PC-9 (cell line): ENCODE measurements around the gene PER1. TPM values are rescaled to one million over a fixed set of nuclear protein-coding genes. Genes with fewer than 3 reads are reported as not detected.

Experiments
- BruUV-seq: library from RNA; stranded (reverse); fragments of 400-500 nt; replicated peaks from 2 replicates; lab custom pipeline; 2021; lab: Mats Ljungman, UMichigan
- CTCF ChIA-PET: fragments of 300-600 bp; sonication (Branson Sonifier 250); formaldehyde crosslinking; loops from one replicate; lab custom pipeline; 2022; ENCODE audit warnings: antibody characterized with exemption; lab: Charles Lee
- POLR2A ChIA-PET: fragments of 300-600 bp; sonication (Branson Sonifier 250); formaldehyde crosslinking; loops from one replicate; lab custom pipeline; 2022; ENCODE audit warnings: antibody characterized with exemption; ENCODE audit not compliant: unreplicated experiment; lab: Charles Lee
- DNase-seq, 2 experiments: peaks; one replicate each; pipeline versions ENCODE4 v3.0.0 to v3.0.0-alpha.2; 2015 to 2022; ENCODE audit warnings: mixed read lengths in 1 of 2
- H2AFZ ChIP-seq: fragments of 200-600 bp; sonication (generic); 2 replicates; pipeline ENCODE4 v1.8.1; 2017; ENCODE audit warnings: antibody characterized with exemption
- H3F3A ChIP-seq: fragments of 200-600 bp; sonication (generic); 2 replicates; pipeline ENCODE4 v1.8.1; 2017; ENCODE audit warnings: antibody characterized with exemption, mild to moderate bottlenecking, low read depth; ENCODE audit not compliant: insufficient read depth
- H3K27ac ChIP-seq: fragments of 200-600 bp; sonication (generic); 2 replicates; pipeline ENCODE4 v1.6.1; 2016; ENCODE audit warnings: mixed run types
- H3K27me3 ChIP-seq: fragments of 200-600 bp; sonication (generic); 2 replicates; pipeline ENCODE4 v1.6.1; 2016; ENCODE audit warnings: low read depth, mixed run types; ENCODE audit not compliant: insufficient read depth
- H3K36me3 ChIP-seq: fragments of 200-600 bp; sonication (generic); 2 replicates; pipeline ENCODE4 v1.6.1; 2016; ENCODE audit warnings: low read depth, mixed run types
- H3K4me1 ChIP-seq: fragments of 200-600 bp; sonication (generic); replicated peaks from 2 replicates; pipeline ENCODE4 v1.6.1; 2016; ENCODE audit warnings: mixed run types; ENCODE audit not compliant: insufficient read depth
- H3K4me2 ChIP-seq: fragments of 200-600 bp; sonication (generic); 2 replicates; pipeline ENCODE4 v1.6.1; 2017; ENCODE audit warnings: mixed run types
- H3K4me3 ChIP-seq: fragments of 200-600 bp; sonication (generic); 2 replicates; pipeline ENCODE4 v1.6.1; 2016; ENCODE audit warnings: mixed run types
- H3K79me2 ChIP-seq: fragments of 200-600 bp; sonication (generic); 2 replicates; pipeline ENCODE4 v1.6.1; 2017; ENCODE audit warnings: low read depth, mixed run types
- H3K9me2 ChIP-seq: fragments of 200-600 bp; sonication (generic); 2 replicates; pipeline ENCODE4 v1.8.1; 2017; ENCODE audit warnings: mild to moderate bottlenecking; ENCODE audit not compliant: insufficient read depth
- H3K9me3 ChIP-seq: fragments of 200-600 bp; sonication (generic); 2 replicates; pipeline ENCODE4 v1.8.1; 2016; ENCODE audit warnings: low read depth; ENCODE audit not compliant: insufficient read depth
- H4K20me1 ChIP-seq: fragments of 200-600 bp; sonication (generic); 2 replicates; pipeline ENCODE4 v1.8.1; 2017; ENCODE audit not compliant: insufficient read depth
- EZH2 ChIP-seq: fragments of 200-600 bp; sonication (generic); IDR thresholded peaks from 2 replicates; pipeline ENCODE4 v1.8.0; 2017; ENCODE audit warnings: antibody characterized with exemption, low read depth
- intact Hi-C: fragments of 100-400 bp; cut with micrococcal nuclease; formaldehyde crosslinking; loops from one replicate; pipeline ENCODE4 v1.10.0; 2022; ENCODE audit not compliant: unreplicated experiment
- total RNA-seq: library from RNA; stranded (reverse); gene quantifications from 2 replicates; pipeline ENCODE4 v1.2.3, GENCODE V29; 2021
- TF ChIP-seq, protein P1 (sequence below): fragments of 200-600 bp; sonication (generic); conservative IDR thresholded peaks from 2 replicates; pipeline ENCODE4 v1.6.1; 2017; ENCODE audit warnings: mixed run types, antibody characterized with exemption, mild to moderate bottlenecking, moderate library complexity

Gene PER1
- total RNA-seq, 1 experiment from 2014 or later: 60.2 TPM

DNA sequence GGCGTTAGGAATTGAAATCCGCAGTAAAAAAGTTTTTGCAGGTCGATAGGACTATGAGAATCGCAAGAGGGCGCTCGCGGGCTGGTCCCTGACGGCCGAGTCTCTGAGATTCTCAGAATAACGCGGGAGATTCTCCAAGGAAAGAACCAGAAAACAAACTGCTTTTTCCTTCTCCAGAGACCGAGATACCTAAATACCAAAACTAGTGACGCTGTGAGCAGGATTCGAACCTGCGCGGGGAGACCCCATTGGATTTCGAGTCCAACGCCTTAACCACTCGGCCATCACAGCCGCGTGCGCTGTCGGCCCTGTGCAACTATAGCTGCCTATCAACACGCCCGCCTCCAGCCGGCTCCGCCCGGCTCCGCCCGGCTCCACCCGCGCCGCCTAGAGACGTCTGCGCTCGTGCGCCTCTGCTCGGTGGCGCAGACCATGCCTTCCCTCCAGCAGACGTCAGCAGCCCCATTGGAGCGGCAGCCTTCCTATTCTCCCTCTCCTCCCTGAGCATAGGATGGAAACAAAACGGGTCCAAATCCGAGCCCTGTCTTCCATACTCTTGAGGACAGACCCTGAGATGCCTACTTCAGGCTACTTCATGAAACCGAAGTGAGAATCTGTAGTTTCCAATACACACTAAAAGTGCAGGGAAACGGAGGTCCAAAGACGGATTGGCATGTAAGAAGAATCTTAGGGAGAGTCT lies 13.4 kb downstream of the PER1 start:
- no peaks in the 10 kb centered on the region for H3K79me2 ChIP-seq
- H3K27me3 ChIP-seq: no peaks in the 10 kb centered on the region
- no peaks in the 10 kb centered on the region for H4K20me1 ChIP-seq
- H3F3A ChIP-seq: peaks cover 22% of the 10 kb centered on the region; the same call in 1 of the 2 replicates
- intact Hi-C loops: loop anchor here (1.0 to 5.0 kb wide), 6 partner anchors 13 to 83 kb away; no protein-coding TSS in a partner anchor
- ChIA-PET CTCF (interaction anchor here (0.6 to 2.5 kb wide), 4 partner anchors 12 to 371 kb away, joined by 3 to 11 read pairs (median 6); no protein-coding TSS in a partner anchor), POLR2A (interaction anchor here (0.5 kb wide), 1 partner anchor 72 kb away, joined by 10 read pairs; the partner anchor contains the start of gene AURKB)
- peak overlapping the region; percentile 97 for H3K4me2 ChIP-seq
- no peaks in the 10 kb centered on the region for H3K9me3 ChIP-seq
- peaks cover 14% of the 10 kb centered on the region for H3K4me1 ChIP-seq
- peak overlapping the region; percentile 69 for H3K27ac ChIP-seq
- TF ChIP-seq EZH2: no peak
- TF ChIP-seq, protein P1, sequence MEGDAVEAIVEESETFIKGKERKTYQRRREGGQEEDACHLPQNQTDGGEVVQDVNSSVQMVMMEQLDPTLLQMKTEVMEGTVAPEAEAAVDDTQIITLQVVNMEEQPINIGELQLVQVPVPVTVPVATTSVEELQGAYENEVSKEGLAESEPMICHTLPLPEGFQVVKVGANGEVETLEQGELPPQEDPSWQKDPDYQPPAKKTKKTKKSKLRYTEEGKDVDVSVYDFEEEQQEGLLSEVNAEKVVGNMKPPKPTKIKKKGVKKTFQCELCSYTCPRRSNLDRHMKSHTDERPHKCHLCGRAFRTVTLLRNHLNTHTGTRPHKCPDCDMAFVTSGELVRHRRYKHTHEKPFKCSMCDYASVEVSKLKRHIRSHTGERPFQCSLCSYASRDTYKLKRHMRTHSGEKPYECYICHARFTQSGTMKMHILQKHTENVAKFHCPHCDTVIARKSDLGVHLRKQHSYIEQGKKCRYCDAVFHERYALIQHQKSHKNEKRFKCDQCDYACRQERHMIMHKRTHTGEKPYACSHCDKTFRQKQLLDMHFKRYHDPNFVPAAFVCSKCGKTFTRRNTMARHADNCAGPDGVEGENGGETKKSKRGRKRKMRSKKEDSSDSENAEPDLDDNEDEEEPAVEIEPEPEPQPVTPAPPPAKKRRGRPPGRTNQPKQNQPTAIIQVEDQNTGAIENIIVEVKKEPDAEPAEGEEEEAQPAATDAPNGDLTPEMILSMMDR: peak; percentile 78
- peak overlapping the region; percentile 78 for H3K4me3 ChIP-seq
- H2AFZ ChIP-seq: peak overlapping the region; percentile 79
- DNase-seq: peak; percentile 92 to 99
- H3K36me3 ChIP-seq: no peaks in the 10 kb centered on the region
- BruUV-seq: no TSS peak
- no peaks in the 10 kb centered on the region for H3K9me2 ChIP-seq

DNA sequence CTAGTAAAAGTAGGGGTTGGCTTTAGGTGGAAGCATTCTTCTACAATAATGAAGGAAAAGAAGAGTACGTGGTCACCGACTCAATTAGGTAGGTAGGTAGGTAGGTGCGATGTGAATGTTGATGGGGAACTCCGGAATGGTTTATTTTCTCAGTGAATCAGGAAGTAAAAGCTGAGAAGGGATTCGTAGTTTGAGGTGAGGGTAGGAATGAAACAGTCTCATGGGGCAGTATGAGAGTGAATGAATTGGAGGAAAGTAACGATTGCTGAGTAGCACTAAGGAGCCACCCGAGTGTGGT lies 13.9 kb downstream of the PER1 start:
- Histone ChIP-seq H4K20me1 (no peaks in the 10 kb centered on the region), H3K9me3 (no peaks in the 10 kb centered on the region), H3K9me2 (no peaks in the 10 kb centered on the region), H2AFZ (peak overlapping the region; percentile 96), H3K4me3 (peak overlapping the region; percentile 57), H3F3A (peaks cover 23% of the 10 kb centered on the region; the same call in 1 of the 2 replicates), H3K79me2 (no peaks in the 10 kb centered on the region), H3K4me2 (peak overlapping the region; percentile 97), H3K27me3 (no peaks in the 10 kb centered on the region), H3K27ac (peak overlapping the region; percentile 46; the same call in 1 of the 2 replicates), H3K4me1 (peaks cover 14% of the 10 kb centered on the region), H3K36me3 (no peaks in the 10 kb centered on the region)
- ChIA-PET POLR2A (interaction anchor here (0.5 to 0.7 kb wide), 3 partner anchors 52 to 206 kb away, joined by 3 to 10 read pairs (median 9); partner anchors contain the start of gene AURKB), CTCF (interaction anchor here (0.6 to 2.5 kb wide), 4 partner anchors 13 to 43 kb away, joined by 3 to 11 read pairs (median 7); no protein-coding TSS in a partner anchor)
- intact Hi-C loops: loop anchor here (1.0 to 5.0 kb wide), 6 partner anchors 12 to 84 kb away; no protein-coding TSS in a partner anchor
- no TSS peak for BruUV-seq
- no peak for DNase-seq
- TF ChIP-seq EZH2: no peak
- TF ChIP-seq, protein P1: no peak

DNA sequence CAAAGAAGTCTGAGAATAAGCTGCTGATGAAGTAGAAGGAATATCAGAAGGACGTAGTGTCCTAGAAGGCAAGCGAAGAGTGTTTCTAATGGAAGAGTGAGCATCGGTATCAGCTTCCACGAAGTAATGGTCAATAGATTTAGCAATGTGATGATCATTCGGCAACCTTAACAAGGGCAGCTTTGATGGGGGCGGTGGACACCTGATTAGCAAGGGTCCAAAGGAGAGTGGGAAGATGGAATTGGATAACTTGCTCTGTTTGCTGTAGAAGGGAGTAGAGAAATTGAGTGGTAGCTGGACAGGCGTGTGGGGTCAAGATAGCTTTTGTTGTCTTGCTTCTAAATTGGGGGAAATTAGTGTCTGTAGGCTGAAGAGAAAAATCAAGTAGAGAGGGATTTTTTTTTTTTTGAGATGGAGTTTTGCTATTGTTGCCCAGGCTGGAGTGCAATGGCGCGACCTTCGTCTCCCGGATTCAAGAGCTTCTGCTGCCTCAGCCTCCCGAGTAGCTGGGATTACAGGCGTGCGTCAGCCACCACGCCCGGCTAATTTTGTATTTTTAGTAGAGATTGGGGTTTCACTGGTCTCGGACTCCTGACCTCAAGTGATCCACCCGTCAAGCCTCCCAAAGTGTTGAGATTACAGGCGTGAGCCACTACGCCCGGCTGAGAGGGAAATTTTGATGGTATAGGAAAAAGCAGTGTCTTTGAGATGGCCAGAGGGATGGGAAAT lies 14.4 kb downstream of the PER1 start:
- no peak for DNase-seq
- Histone ChIP-seq H2AFZ (peak overlapping the region; percentile 96), H3K4me3 (peak overlapping the region; percentile 57), H3K27me3 (no peaks in the 10 kb centered on the region), H3K9me3 (no peaks in the 10 kb centered on the region), H3K36me3 (no peaks in the 10 kb centered on the region), H3K4me1 (peaks cover 14% of the 10 kb centered on the region), H3K27ac (peak overlapping the region; percentile 46; the same call in 1 of the 2 replicates), H3K79me2 (no peaks in the 10 kb centered on the region), H3K4me2 (peak overlapping the region; percentile 97), H3K9me2 (no peaks in the 10 kb centered on the region), H4K20me1 (no peaks in the 10 kb centered on the region), H3F3A (peaks cover 23% of the 10 kb centered on the region; the same call in 1 of the 2 replicates)
- TF ChIP-seq EZH2: no peak
- TF ChIP-seq, protein P1: no peak
- ChIA-PET CTCF (interaction anchor here (0.6 to 2.5 kb wide), 5 partner anchors 18 to 163 kb away, joined by 3 to 11 read pairs (median 6); no protein-coding TSS in a partner anchor), POLR2A (interaction anchor here (0.6 to 0.7 kb wide), 3 partner anchors 19 to 207 kb away, joined by 3 to 9 read pairs (median 6); no protein-coding TSS in a partner anchor)
- intact Hi-C loops: loop anchor here (1.0 to 5.0 kb wide), 6 partner anchors 12 to 84 kb away; no protein-coding TSS in a partner anchor
- no TSS peak for BruUV-seq
